Measurements from ENCODE around the gene ENTPD8. TPM values are rescaled to one million over a fixed set of nuclear protein-coding genes. Genes with fewer than 3 reads are reported as not detected.

The ENTPD8 gene
- total and polyA plus RNA-seq, 2 of the 13 experiments (the other 11 are each of a cell fraction or from before 2014, with no cell fraction given) = 0.26 to 0.44 TPM

DNA sequence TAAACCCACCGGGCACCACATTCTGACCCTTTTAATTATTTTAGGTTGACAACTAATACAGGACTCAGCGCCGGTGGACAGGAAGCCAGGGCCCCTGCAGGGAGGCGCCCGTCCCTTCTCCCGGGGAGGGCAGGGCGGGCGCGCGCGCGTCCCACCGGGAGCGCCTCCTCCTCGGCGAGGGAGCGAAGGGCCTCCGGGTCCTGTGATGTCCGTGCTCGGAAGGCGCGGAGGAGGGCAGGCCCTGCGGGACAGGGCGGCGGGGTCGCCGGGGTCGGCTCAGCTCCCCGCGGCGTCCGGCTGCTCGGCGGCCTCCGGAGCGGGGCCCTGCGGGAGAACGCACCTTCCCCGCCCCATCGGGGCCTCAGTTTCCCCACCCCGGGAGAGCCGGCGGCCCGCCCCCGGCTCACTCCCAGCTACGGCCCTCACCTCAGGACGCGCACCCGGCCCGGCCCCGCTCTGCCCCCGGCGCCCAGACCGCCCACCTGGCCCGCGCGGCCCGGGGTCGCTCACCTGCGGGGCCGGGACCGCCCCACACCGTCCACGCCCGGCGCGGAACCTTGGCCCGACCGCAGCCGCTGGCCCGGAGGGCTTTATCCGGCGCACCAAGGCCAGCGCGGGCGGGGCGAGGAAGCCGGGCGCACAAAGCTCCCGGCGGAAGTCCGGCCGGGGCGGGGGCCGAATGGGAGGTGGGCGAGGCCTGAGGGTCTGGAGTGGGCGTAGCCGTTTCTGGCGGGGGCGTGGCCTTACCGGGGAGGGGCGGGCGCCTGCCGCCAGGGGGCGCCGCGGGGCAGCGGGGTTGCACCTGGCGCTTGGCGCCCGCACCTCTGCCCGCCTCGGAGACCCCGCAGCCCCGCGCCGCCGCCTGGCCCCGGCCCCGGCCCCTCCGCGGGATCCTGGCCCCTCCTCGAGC, 18.3 kb downstream of the ENTPD8 start, which contains the start of the genes EXD3 and NOXA1 (continued):
- TF ChIP-seq PAX8 (CRISPR knock-in tag; IDR thresholded peaks at IDR 0.05; ENCODE audit: borderline replicate concordance) (no peak), THAP11 (CRISPR knock-in tag; IDR thresholded peaks at IDR 0.05) (peak; percentile 94), MEIS2 (CRISPR knock-in tag; IDR thresholded peaks at IDR 0.05) (peak; percentile 55; the same call in 1 of the 2 replicates), GLI4 (CRISPR knock-in tag; IDR thresholded peaks at IDR 0.05; ENCODE audit: borderline replicate concordance) (0 out of 2 replicates have a peak, but pooled peaks have one; percentile 36), CHD4 (IDR thresholded peaks at IDR 0.05; ENCODE audit: borderline replicate concordance, low read length) (no peak), NCOA5 (CRISPR knock-in tag; IDR thresholded peaks at IDR 0.05) (no peak), DR1 (CRISPR knock-in tag; IDR thresholded peaks at IDR 0.05) (no peak), HOXA9 (CRISPR knock-in tag; IDR thresholded peaks at IDR 0.05; ENCODE audit: borderline replicate concordance) (no peak)
- TF ChIP-seq, protein P1, sequence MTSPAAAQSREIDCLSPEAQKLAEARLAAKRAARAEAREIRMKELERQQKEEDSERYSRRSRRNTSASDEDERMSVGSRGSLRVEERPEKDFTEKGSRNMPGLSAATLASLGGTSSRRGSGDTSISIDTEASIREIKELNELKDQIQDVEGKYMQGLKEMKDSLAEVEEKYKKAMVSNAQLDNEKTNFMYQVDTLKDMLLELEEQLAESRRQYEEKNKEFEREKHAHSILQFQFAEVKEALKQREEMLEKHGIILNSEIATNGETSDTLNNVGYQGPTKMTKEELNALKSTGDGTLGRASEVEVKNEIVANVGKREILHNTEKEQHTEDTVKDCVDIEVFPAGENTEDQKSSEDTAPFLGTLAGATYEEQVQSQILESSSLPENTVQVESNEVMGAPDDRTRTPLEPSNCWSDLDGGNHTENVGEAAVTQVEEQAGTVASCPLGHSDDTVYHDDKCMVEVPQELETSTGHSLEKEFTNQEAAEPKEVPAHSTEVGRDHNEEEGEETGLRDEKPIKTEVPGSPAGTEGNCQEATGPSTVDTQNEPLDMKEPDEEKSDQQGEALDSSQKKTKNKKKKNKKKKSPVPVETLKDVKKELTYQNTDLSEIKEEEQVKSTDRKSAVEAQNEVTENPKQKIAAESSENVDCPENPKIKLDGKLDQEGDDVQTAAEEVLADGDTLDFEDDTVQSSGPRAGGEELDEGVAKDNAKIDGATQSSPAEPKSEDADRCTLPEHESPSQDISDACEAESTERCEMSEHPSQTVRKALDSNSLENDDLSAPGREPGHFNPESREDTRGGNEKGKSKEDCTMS (CRISPR knock-in tag; conservative IDR thresholded peaks at IDR 0.05) = no peak
- TF ChIP-seq, protein P2, sequence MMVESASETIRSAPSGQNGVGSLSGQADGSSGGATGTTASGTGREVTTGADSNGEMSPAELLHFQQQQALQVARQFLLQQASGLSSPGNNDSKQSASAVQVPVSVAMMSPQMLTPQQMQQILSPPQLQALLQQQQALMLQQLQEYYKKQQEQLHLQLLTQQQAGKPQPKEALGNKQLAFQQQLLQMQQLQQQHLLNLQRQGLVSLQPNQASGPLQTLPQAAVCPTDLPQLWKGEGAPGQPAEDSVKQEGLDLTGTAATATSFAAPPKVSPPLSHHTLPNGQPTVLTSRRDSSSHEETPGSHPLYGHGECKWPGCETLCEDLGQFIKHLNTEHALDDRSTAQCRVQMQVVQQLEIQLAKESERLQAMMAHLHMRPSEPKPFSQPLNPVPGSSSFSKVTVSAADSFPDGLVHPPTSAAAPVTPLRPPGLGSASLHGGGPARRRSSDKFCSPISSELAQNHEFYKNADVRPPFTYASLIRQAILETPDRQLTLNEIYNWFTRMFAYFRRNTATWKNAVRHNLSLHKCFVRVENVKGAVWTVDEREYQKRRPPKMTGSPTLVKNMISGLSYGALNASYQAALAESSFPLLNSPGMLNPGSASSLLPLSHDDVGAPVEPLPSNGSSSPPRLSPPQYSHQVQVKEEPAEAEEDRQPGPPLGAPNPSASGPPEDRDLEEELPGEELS (CRISPR knock-in tag; IDR thresholded peaks at IDR 0.05) = peak; percentile 47; the same call in 1 of the 2 replicates
- TF ChIP-seq, protein P3, sequence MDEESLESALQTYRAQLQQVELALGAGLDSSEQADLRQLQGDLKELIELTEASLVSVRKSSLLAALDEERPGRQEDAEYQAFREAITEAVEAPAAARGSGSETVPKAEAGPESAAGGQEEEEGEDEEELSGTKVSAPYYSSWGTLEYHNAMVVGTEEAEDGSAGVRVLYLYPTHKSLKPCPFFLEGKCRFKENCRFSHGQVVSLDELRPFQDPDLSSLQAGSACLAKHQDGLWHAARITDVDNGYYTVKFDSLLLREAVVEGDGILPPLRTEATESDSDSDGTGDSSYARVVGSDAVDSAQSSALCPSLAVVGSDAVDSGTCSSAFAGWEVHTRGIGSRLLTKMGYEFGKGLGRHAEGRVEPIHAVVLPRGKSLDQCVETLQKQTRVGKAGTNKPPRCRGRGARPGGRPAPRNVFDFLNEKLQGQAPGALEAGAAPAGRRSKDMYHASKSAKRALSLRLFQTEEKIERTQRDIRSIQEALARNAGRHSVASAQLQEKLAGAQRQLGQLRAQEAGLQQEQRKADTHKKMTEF (CRISPR knock-in tag; IDR thresholded peaks at IDR 0.05) = peak; percentile 47; the same call in 1 of the 2 replicates
- TF ChIP-seq, protein P4, sequence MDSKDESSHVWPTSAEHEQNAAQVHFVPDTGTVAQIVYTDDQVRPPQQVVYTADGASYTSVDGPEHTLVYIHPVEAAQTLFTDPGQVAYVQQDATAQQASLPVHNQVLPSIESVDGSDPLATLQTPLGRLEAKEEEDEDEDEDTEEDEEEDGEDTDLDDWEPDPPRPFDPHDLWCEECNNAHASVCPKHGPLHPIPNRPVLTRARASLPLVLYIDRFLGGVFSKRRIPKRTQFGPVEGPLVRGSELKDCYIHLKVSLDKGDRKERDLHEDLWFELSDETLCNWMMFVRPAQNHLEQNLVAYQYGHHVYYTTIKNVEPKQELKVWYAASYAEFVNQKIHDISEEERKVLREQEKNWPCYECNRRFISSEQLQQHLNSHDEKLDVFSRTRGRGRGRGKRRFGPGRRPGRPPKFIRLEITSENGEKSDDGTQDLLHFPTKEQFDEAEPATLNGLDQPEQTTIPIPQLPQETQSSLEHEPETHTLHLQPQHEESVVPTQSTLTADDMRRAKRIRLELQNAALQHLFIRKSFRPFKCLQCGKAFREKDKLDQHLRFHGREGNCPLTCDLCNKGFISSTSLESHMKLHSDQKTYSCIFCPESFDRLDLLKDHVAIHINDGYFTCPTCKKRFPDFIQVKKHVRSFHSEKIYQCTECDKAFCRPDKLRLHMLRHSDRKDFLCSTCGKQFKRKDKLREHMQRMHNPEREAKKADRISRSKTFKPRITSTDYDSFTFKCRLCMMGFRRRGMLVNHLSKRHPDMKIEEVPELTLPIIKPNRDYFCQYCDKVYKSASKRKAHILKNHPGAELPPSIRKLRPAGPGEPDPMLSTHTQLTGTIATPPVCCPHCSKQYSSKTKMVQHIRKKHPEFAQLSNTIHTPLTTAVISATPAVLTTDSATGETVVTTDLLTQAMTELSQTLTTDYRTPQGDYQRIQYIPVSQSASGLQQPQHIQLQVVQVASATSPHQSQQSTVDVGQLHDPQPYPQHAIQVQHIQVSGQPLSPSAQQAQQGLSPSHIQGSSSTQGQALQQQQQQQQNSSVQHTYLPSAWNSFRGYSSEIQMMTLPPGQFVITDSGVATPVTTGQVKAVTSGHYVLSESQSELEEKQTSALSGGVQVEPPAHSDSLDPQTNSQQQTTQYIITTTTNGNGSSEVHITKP (CRISPR knock-in tag; IDR thresholded peaks at IDR 0.05; ENCODE audit: low read depth) = 0 out of 2 replicates have a peak, but pooled peaks have one; percentile 42
- TF ChIP-seq, protein P5, sequence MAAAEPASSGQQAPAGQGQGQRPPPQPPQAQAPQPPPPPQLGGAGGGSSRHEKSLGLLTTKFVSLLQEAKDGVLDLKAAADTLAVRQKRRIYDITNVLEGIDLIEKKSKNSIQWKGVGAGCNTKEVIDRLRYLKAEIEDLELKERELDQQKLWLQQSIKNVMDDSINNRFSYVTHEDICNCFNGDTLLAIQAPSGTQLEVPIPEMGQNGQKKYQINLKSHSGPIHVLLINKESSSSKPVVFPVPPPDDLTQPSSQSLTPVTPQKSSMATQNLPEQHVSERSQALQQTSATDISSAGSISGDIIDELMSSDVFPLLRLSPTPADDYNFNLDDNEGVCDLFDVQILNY (CRISPR knock-in tag; conservative IDR thresholded peaks at IDR 0.05) = 0 out of 2 replicates have a peak, but pooled peaks have one; percentile 50
- TF ChIP-seq, protein P6, sequence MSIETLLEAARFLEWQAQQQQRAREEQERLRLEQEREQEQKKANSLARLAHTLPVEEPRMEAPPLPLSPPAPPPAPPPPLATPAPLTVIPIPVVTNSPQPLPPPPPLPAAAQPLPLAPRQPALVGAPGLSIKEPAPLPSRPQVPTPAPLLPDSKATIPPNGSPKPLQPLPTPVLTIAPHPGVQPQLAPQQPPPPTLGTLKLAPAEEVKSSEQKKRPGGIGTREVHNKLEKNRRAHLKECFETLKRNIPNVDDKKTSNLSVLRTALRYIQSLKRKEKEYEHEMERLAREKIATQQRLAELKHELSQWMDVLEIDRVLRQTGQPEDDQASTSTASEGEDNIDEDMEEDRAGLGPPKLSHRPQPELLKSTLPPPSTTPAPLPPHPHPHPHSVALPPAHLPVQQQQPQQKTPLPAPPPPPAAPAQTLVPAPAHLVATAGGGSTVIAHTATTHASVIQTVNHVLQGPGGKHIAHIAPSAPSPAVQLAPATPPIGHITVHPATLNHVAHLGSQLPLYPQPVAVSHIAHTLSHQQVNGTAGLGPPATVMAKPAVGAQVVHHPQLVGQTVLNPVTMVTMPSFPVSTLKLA (IDR thresholded peaks at IDR 0.05) = no peak
